DOHH2 (cell line): Measurements from ENCODE around the gene ACSF3.

ENCODE experiments used
- H3F3A ChIP-seq: fragments of 200-600 bp; sonication (generic), shearing (Covaris generic); 2 replicates; pipeline ENCODE4 v1.6.0; 2016; ENCODE audit warnings: antibody characterized with exemption, mild to moderate bottlenecking; ENCODE audit not compliant: control insufficient read depth, insufficient read depth
- H3K27ac ChIP-seq: fragments of 200-600 bp; sonication (generic); 2 replicates; pipeline ENCODE4 v1.5.1; 2014; ENCODE audit warnings: low read depth, mild to moderate bottlenecking, low read length, moderate library complexity
- H3K27me3 ChIP-seq: fragments of 200-600 bp; sonication (generic); 2 replicates; pipeline ENCODE4 v1.6.1; 2014; ENCODE audit warnings: mild to moderate bottlenecking, low read length, mixed read lengths; ENCODE audit not compliant: control insufficient read depth
- H3K36me3 ChIP-seq: fragments of 200-600 bp; sonication (generic); 2 replicates; pipeline ENCODE4 v1.6.1; 2014; ENCODE audit warnings: mild to moderate bottlenecking, low read length, moderate library complexity, mixed read lengths; ENCODE audit not compliant: control insufficient read depth
- H3K4me1 ChIP-seq: fragments of 200-600 bp; sonication (generic); 2 replicates; pipeline ENCODE4 v1.6.1; 2014; ENCODE audit warnings: mild to moderate bottlenecking, low read length, mixed read lengths; ENCODE audit not compliant: control insufficient read depth
- H3K4me2 ChIP-seq: fragments of 200-600 bp; sonication (generic); 2 replicates; pipeline ENCODE4 v1.6.0; 2014; ENCODE audit warnings: mild to moderate bottlenecking, low read length, moderate library complexity
- H3K4me3 ChIP-seq: fragments of 200-600 bp; sonication (generic); 2 replicates; pipeline ENCODE4 v1.5.1; 2014; ENCODE audit warnings: mild to moderate bottlenecking, low read length, mixed read lengths
- H3K79me2 ChIP-seq: fragments of 200-600 bp; sonication (generic); 2 replicates; pipeline ENCODE4 v1.6.1; 2014; ENCODE audit warnings: mild to moderate bottlenecking, low read length, mixed read lengths; ENCODE audit not compliant: control insufficient read depth
- H3K9me2 ChIP-seq: fragments of 200-600 bp; sonication (generic); replicated peaks from 2 replicates; pipeline ENCODE4 v1.6.1; 2014; ENCODE audit warnings: mild to moderate bottlenecking, low read length, mixed read lengths; ENCODE audit not compliant: control insufficient read depth
- H3K9me3 ChIP-seq: fragments of 200-600 bp; sonication (generic); 2 replicates; pipeline ENCODE4 v1.6.1; 2014; ENCODE audit warnings: antibody characterized with exemption, low read length, mixed read lengths; ENCODE audit not compliant: control insufficient read depth, insufficient read depth
- H4K20me1 ChIP-seq: fragments of 200-600 bp; sonication (generic); 2 replicates; pipeline ENCODE4 v1.6.0; 2014; ENCODE audit warnings: low read depth, mild to moderate bottlenecking, antibody characterized with exemption, low read length, moderate library complexity; ENCODE audit not compliant: control insufficient read depth, insufficient read depth
- EZH2phosphoT487 ChIP-seq: fragments of 200-600 bp; sonication (generic); IDR thresholded peaks from 2 replicates; pipeline ENCODE4 v1.6.1; 2017; ENCODE audit warnings: borderline replicate concordance, mild to moderate bottlenecking, antibody characterized with exemption, low read length, moderate library complexity, mixed read lengths
- TF ChIP-seq, protein P1 (sequence below): fragments of 200-600 bp; sonication (generic); IDR thresholded peaks from one replicate; pipeline ENCODE4 v1.5.1; 2014; ENCODE audit warnings: antibody characterized with exemption, mild to moderate bottlenecking, low read depth, low read length; ENCODE audit not compliant: poor library complexity, severe bottlenecking

The ACSF3 gene

GRCh38 chr16:89081556-89081955 lies 12.1 kb upstream of the ACSF3 start:
- Histone ChIP-seq H3K9me2 (no peaks in the 10 kb centered on the region), H3K4me2 (no peak overlapping the region), H3K79me2 (no peaks in the 10 kb centered on the region), H4K20me1 (no peaks in the 10 kb centered on the region), H3K27ac (no peak overlapping the region), H3K4me1 (no peaks in the 10 kb centered on the region), H3K27me3 (no peaks in the 10 kb centered on the region), H3K4me3 (no peak overlapping the region), H3F3A (no peaks in the 10 kb centered on the region), H3K36me3 (no peaks in the 10 kb centered on the region), H3K9me3 (peaks cover 7% of the 10 kb centered on the region; the same call in 1 of the 2 replicates)
- TF ChIP-seq, protein P1, sequence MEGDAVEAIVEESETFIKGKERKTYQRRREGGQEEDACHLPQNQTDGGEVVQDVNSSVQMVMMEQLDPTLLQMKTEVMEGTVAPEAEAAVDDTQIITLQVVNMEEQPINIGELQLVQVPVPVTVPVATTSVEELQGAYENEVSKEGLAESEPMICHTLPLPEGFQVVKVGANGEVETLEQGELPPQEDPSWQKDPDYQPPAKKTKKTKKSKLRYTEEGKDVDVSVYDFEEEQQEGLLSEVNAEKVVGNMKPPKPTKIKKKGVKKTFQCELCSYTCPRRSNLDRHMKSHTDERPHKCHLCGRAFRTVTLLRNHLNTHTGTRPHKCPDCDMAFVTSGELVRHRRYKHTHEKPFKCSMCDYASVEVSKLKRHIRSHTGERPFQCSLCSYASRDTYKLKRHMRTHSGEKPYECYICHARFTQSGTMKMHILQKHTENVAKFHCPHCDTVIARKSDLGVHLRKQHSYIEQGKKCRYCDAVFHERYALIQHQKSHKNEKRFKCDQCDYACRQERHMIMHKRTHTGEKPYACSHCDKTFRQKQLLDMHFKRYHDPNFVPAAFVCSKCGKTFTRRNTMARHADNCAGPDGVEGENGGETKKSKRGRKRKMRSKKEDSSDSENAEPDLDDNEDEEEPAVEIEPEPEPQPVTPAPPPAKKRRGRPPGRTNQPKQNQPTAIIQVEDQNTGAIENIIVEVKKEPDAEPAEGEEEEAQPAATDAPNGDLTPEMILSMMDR = no peak
- no peak for TF ChIP-seq EZH2phosphoT487

DNA sequence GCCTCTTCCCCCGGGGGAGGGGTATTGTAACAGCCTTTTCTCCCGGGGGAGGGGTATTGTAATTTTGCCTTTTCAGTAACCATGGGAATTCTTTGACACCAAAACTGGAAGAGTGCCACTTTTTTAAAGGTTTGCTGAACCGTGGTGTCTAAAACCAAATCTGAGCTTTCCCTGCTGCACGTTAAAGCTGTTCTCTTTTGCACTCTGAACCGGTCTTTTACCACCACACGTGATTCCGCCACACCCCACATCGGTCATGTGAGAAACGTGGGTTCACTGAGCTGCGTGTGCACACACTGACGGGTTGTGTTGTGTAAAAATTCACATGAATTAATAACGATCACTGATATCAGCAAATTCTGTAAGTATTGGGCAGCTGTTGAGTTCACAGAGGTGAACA lies 9.2 kb upstream of the ACSF3 start:
- no peaks in the 10 kb centered on the region for H3K9me2 ChIP-seq
- no peaks in the 10 kb centered on the region for H3K4me1 ChIP-seq
- no peak overlapping the region for H3K27ac ChIP-seq
- no peaks in the 10 kb centered on the region for H3K36me3 ChIP-seq
- peaks cover 5% of the 10 kb centered on the region for H3K27me3 ChIP-seq
- TF ChIP-seq EZH2phosphoT487 = no peak
- TF ChIP-seq, protein P1 = no peak
- H4K20me1 ChIP-seq = no peaks in the 10 kb centered on the region
- H3K4me3 ChIP-seq = no peak overlapping the region
- H3K79me2 ChIP-seq = no peaks in the 10 kb centered on the region
- H3K9me3 ChIP-seq = no peaks in the 10 kb centered on the region
- no peak overlapping the region for H3K4me2 ChIP-seq
- H3F3A ChIP-seq = no peaks in the 10 kb centered on the region

GRCh38 chr16:89084814-89085612 lies 8.6 kb upstream of the ACSF3 start:
- no peak for TF ChIP-seq EZH2phosphoT487
- TF ChIP-seq, protein P1 = no peak
- Histone ChIP-seq H3K4me2 (no peak overlapping the region), H3F3A (no peaks in the 10 kb centered on the region), H3K9me3 (no peaks in the 10 kb centered on the region), H3K36me3 (no peaks in the 10 kb centered on the region), H3K4me1 (peaks cover 3% of the 10 kb centered on the region), H3K27ac (no peak overlapping the region), H3K27me3 (peaks cover 11% of the 10 kb centered on the region), H3K4me3 (no peak overlapping the region), H4K20me1 (no peaks in the 10 kb centered on the region), H3K9me2 (no peaks in the 10 kb centered on the region), H3K79me2 (no peaks in the 10 kb centered on the region)
